Activated gamma-delta T cell treated with anti-CD3 and anti-CD28 coated beads, Interleukin-2, amount 50 U/mL, for 16 hours (primary cell): ENCODE measurements around the gene MRPL44.

ENCODE experiments used
- DNase-seq: peaks from one replicate; pipeline ENCODE4 v3.0.0-alpha.2; 2020; ENCODE audit warnings: low read depth

The MRPL44 gene

DNA sequence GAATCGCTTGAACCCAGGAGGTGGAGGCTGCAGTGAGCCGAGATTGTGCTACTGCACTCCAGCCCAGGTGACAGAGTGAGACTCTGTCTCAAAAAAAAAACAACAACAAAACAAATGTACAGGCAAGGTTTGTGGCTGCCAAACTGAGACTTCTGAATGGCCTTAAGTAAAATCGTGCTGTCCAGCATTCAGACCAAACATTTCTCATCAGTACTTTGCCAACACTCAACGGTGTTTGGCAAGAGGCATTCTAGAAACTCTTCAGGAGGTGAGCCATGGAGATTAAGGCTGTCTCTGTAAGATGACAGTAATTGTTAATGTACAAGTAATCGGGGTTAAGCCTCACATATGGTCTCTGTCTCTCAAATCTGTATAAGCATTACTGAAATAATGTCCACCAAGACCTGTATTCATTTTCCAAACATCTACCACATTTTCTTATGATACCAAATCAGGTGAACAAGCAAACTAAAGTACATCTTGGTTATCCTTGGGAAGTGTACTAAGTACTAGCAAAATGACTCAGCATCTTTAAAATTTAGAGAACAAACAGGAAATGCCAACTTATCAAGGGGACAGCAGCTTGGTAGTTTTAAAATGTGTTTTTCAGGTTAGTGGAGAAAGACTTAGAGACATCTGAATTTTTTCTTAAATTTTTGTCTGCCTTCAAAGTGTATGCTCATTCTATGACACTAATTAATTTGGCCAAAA lies 52.5 kb downstream of the MRPL44 start:
- DNase-seq = no peak

DNA sequence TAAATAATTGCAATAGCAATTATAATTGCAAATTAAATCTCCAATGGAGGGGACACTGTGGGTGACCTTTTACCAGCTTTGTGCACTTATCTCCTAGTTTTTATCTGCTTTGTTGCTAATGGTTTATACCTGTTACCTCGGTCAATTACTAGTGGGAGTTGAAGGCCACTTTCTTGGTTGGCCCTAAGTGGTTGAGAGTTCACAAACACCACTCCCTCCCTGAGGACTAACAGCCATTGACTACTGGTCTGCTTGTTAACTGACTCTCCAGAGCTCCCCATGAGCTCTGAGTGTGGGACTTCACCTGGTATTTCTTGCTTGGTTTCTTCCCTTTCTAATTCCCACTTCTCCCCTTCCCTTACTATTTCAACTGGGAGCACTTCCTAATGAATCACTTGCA lies 54.6 kb downstream of the MRPL44 start:
- DNase-seq = no peak

DNA sequence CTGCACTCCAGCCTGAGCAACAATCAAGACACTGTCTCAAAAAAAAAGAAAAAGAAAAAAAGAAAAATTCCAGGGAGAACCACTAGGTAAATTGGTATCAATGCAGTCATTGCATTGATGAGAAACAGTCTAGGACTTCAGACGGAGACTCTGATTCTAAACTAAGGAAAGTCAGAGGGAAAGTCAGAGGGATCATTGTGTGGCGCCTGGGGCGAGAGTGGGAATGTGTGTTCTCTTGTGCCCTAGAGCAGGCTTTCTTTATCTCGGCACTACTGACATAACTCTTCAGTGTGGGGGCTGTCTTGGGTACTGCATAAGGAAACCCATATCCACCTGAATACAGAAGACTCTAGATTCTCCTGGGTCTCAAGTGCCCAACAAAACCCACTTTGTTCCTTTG lies 57.1 kb downstream of the MRPL44 start:
- DNase-seq = no peak

DNA sequence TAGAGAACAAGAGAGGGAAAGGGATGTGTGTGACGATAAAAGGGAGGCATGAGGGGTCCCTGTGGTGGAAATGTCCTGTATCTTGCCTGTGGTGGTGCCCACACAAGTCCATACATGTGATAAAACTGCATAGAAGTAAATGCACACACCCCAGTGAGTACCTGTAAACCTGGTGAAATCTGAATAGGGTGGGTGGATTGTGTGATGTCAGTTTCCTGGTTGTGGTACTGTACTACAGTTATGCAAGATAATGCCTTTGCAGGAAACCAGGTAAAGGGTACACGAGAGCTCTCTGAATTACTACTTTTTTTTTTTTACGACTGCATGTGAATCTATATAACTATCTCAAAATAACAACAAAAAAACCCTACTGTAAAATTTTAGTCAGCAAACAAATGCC lies 59.7 kb downstream of the MRPL44 start:
- DNase-seq = no peak
